Colonic mucosa (tissue), 4 donors: ENCODE measurements around the gene EPC2. TPM values are rescaled to one million over a fixed set of nuclear protein-coding genes. Genes with fewer than 3 reads are reported as not detected.
"Not testable (repeated sequence)": the region's sequence is repeated elsewhere in the genome, so short reads cannot be mapped to it uniquely, and the experiment has no call there.

Source experiments
- DNase-seq: peaks from one replicate; pipeline ENCODE4 v3.0.0-alpha.2; 2020
- H3K27ac ChIP-seq: fragments of 200-600 bp; one replicate; pipeline ENCODE4 v1.8.0; 2021
- H3K27me3 ChIP-seq: fragments of 200-600 bp; one replicate; pipeline ENCODE4 v1.8.0; 2021
- H3K36me3 ChIP-seq: fragments of 200-600 bp; one replicate; pipeline ENCODE4 v1.8.0; 2021
- H3K4me1 ChIP-seq: fragments of 200-600 bp; one replicate; pipeline ENCODE4 v1.8.0; 2021; ENCODE audit warnings: mild to moderate bottlenecking
- H3K4me3 ChIP-seq: fragments of 200-600 bp; one replicate; pipeline ENCODE4 v1.8.0; 2021
- H3K9ac ChIP-seq, 2 donors: one replicate each; pipeline ENCODE4 v1.7.0; 2013; ENCODE audit warnings: control low read depth in 2 of 2, low read depth in 2 of 2, low read length in 2 of 2
- H3K9me3 ChIP-seq: fragments of 200-600 bp; one replicate; pipeline ENCODE4 v1.8.0; 2021
- intact Hi-C: fragments of 100-400 bp; cut with DNase I; formaldehyde crosslinking; loops from one replicate; pipeline ENCODE4 v1.14.1; 2022
- total RNA-seq, 2 donors: library from RNA; stranded (reverse); fragmentation: NEBNext Ultra II Directional in 1 of 2; extraction: Animal tissue kit (Norgen Biotek cat#: 25700) in 1 of 2; gene quantifications; one replicate each; pipeline ENCODE4 v1.2.1, GENCODE V29; 2021
- TF ChIP-seq, protein P1 (sequence below): fragments of 200-600 bp; IDR thresholded peaks from one replicate; pipeline ENCODE4 v1.8.0; 2022; ENCODE audit warnings: antibody characterized with exemption, mild to moderate bottlenecking
- donor health status: healthy.
- donor health status: DM: no; HTN: no; CAD: no.
- donor health status: DM: no; HTN: no; CAD: no.

The EPC2 gene
- total RNA-seq, 2 donors from 2014 or later, result 18.4 to 20.7 TPM

DNA sequence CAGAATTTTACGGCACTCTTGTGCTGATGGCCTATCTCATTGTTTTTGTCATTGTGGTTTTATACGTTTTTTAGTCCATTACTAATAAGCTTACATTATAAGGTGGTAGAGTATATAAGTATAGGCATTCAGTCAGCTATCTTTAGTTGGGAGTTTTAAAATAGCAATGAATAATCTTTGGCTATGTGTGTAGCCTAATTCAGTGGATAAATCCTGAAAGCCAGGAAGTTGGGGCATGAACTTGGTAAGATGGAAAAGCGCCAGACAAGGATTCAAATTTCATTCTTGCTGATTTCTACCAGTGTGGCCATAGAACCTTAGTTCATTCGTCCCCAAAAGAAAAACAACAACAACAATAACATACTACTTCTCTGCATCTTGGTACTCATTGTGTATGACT is 31.2 kb downstream of the EPC2 start:
- Histone ChIP-seq H3K27ac (no peak overlapping the region), H3K36me3 (no peaks in the 10 kb centered on the region), H3K4me3 (no peak overlapping the region), H3K4me1 (no peaks in the 10 kb centered on the region), H3K9me3 (no peaks in the 10 kb centered on the region), H3K9ac (no peak overlapping the region), H3K27me3 (no peaks in the 10 kb centered on the region)
- DNase-seq, result no peak
- intact Hi-C loops, result no loop called here
- TF ChIP-seq, protein P1, sequence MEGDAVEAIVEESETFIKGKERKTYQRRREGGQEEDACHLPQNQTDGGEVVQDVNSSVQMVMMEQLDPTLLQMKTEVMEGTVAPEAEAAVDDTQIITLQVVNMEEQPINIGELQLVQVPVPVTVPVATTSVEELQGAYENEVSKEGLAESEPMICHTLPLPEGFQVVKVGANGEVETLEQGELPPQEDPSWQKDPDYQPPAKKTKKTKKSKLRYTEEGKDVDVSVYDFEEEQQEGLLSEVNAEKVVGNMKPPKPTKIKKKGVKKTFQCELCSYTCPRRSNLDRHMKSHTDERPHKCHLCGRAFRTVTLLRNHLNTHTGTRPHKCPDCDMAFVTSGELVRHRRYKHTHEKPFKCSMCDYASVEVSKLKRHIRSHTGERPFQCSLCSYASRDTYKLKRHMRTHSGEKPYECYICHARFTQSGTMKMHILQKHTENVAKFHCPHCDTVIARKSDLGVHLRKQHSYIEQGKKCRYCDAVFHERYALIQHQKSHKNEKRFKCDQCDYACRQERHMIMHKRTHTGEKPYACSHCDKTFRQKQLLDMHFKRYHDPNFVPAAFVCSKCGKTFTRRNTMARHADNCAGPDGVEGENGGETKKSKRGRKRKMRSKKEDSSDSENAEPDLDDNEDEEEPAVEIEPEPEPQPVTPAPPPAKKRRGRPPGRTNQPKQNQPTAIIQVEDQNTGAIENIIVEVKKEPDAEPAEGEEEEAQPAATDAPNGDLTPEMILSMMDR, result no peak

- intact Hi-C loops, H3K4me1 ChIP-seq, H3K9me3 ChIP-seq, DNase-seq, H3K4me3 ChIP-seq, H3K9ac ChIP-seq, H3K27me3 ChIP-seq, H3K36me3 ChIP-seq, H3K27ac ChIP-seq: not testable (repeated sequence)
These were observed 34.0 kb downstream of the EPC2 start for GRCh38 chr2:148678302-148679179.

DNA sequence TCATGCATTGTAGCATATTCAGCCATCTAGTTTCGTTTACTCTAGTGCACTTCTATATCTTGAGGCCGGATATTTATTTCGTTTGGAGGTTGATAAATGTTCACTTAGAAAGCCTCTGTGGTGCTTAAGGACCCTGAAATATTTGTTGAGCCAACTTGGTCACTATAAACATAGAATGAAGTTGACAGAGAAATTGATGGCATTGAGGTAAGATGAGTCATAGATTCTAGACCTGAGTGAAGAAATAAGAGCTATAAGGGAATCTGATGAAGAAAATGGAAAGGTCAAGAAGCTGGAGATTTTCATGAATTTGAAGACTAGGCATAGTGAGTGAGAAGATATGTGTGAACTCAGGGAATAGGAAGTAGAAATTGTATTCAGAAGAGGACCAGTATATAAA is 35.9 kb downstream of the EPC2 start:
- Histone ChIP-seq H3K27me3 (no peaks in the 10 kb centered on the region), H3K4me3 (no peak overlapping the region), H3K9ac (no peak overlapping the region), H3K36me3 (no peaks in the 10 kb centered on the region), H3K4me1 (no peaks in the 10 kb centered on the region), H3K27ac (no peak overlapping the region), H3K9me3 (no peaks in the 10 kb centered on the region)
- DNase-seq, result no peak
- TF ChIP-seq, protein P1, result no peak
- intact Hi-C loops, result no loop called here

DNA sequence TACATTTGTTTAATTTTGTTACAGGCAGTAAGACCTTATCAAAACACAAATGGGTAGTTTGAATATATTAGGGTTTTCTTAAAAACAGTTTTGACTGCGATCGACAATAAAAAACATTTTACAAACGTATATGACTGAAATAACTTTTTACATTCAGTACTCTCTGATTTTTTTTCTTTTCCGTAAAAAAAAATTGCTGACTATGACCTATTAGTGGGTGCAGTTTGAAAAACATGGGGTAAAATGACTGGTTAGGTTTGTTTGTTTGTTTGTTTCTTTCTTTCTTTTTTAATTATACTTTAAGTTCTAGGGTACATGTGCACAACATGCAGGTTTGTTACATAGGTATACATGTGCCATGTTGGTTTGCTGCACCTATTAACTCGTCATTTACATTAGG is 36.9 kb downstream of the EPC2 start:
- TF ChIP-seq, protein P1, result no peak
- no peaks in the 10 kb centered on the region for H3K4me1 ChIP-seq

GRCh38 chr2:148681862-148682261 is 37.3 kb downstream of the EPC2 start:
- H3K4me3 ChIP-seq, H3K4me1 ChIP-seq, intact Hi-C loops, H3K27ac ChIP-seq, H3K27me3 ChIP-seq, H3K9ac ChIP-seq, H3K9me3 ChIP-seq, H3K36me3 ChIP-seq, DNase-seq: not testable (repeated sequence)

More for the DNA sequence above, 36.9 kb downstream of the EPC2 start:
- no peak for DNase-seq
- no peak overlapping the region for H3K4me3 ChIP-seq
- no peak overlapping the region for H3K9ac ChIP-seq
- intact Hi-C loops, result no loop called here
- no peak overlapping the region for H3K27ac ChIP-seq
- H3K27me3 ChIP-seq, result no peaks in the 10 kb centered on the region
- H3K36me3 ChIP-seq, result no peaks in the 10 kb centered on the region
- no peaks in the 10 kb centered on the region for H3K9me3 ChIP-seq

DNA sequence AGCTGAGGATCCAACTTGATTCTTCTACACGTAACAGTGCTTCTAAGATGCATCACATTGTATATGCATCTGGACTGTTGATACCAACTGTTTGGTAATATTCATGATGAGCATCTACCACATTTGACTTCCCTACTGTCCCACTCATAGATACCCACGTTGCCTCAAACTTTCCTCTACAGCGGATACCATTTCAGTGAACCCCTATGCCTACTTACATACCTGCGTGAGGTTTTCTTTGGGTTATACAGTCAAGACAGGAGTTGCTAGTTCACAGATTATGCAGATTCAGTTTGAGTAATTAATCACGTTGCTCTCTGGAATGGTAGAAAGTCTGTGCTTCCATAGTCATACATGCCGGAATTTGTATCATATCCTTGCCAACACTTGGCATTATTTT is 40.0 kb downstream of the EPC2 start:
- Histone ChIP-seq H3K4me1 (no peaks in the 10 kb centered on the region), H3K9me3 (no peaks in the 10 kb centered on the region), H3K27me3 (no peaks in the 10 kb centered on the region), H3K4me3 (no peak overlapping the region), H3K9ac (no peak overlapping the region), H3K27ac (no peak overlapping the region), H3K36me3 (no peaks in the 10 kb centered on the region)
- DNase-seq, result no peak
- intact Hi-C loops, result no loop called here
- TF ChIP-seq, protein P1, result no peak
